Liver (tissue), 1 donor: ENCODE data around the gene ZNF304.

ENCODE experiments used
- FOXA1 ChIP-seq: IDR thresholded peaks from 2 replicates; pipeline ENCODE4 v1.6.1; 2016; ENCODE audit warnings: antibody characterized with exemption
- TF ChIP-seq, protein P1 (sequence below): IDR thresholded peaks from 2 replicates; pipeline ENCODE4 v1.6.1; 2016; ENCODE audit warnings: antibody characterized with exemption

- TF ChIP-seq FOXA1: no peak
- TF ChIP-seq, protein P1, sequence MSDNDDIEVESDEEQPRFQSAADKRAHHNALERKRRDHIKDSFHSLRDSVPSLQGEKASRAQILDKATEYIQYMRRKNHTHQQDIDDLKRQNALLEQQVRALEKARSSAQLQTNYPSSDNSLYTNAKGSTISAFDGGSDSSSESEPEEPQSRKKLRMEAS: no peak
Observed at GRCh38 chr19:57374179-57374578, 23.1 kb downstream of the ZNF304 start.
